AG08396 (cell line): Measurements from ENCODE around the gene PPP1R9A.

Experiments used
- DNase-seq: peaks from one replicate; pipeline ENCODE4 v3.0.0; 2012; ENCODE audit warnings: low spot score, mixed read lengths

PPP1R9A gene

DNA sequence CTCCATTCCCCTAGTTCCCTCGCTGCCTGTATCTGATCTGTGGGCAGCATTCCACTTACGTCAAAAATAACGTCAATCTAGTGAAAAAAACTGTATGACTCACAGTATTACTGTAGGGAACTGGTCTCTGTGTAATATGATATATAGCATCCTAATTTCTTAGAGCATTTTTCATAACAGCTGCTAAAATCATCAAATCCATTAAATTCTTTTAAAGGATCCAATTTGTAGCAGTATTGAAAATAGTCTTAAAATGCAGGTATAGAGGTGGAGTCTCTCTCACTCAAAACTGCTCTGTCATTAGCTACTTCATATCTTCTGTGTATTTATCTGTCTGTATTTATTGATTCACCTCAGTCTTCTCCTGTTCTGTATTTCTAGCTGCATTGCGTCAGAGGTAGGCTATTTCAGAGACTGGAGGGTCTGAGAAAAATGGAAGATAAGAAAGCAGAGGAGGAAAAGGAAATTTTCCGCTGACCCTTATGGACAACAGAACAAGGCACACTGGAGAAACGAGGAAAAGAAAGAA lies 357.0 kb downstream of the PPP1R9A start:
- no peak for DNase-seq

DNA sequence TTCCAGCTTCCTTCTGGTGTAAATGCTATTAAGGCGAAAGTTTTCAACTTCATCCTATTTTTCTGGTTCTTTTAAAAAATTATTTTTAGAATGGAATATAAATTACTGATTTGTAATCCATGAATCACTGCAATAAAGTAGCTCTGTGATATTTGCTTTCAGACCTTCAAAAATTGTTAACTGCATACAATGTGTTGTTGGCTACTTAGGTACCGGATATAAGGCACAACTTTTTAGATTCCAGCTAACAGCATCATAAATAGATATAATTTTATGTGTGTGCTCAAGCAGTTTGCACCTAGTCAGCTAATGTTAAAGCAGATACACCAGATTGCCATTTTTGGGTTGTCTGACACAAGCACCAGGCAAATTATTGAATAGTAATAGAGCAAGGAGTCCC lies 358.2 kb downstream of the PPP1R9A start:
- no peak for DNase-seq

DNA sequence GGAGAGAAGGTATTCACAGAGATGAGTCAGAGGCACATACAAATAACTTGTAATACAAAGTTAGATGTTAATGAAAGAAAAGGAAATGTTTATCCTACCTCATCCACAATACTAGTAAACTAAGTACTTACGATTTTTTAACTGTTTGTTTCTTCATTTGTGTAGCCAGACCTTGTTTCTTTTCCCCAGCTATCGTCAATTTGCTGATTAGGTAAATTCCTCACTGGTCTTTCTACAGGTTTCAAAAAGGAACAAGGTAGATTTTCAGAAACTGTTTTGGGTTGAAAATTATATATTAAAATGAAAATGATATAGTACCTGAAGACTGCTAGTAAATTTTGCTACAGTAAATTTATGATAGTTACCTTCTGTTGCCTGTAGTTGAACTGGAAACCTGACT lies 360.4 kb downstream of the PPP1R9A start:
- no peak for DNase-seq

DNA sequence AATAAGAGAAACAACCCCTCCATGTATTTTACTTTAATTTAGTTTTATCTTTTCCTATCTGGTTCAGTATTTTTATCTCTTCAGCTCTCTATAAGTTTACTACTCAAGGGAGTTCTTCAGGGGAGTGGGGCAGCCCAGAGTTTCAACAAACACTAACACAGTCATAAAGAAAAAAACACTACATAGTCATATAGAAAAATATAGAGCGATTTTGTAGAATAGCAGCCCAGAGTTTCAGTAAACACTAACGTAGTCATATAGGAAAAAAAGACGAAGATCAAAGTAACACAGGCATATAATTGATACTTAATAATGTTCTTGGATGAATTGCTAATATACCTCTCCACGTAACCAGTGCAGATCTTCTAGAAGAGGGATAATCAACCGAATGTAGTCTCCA lies 362.2 kb downstream of the PPP1R9A start:
- DNase-seq: no peak

DNA sequence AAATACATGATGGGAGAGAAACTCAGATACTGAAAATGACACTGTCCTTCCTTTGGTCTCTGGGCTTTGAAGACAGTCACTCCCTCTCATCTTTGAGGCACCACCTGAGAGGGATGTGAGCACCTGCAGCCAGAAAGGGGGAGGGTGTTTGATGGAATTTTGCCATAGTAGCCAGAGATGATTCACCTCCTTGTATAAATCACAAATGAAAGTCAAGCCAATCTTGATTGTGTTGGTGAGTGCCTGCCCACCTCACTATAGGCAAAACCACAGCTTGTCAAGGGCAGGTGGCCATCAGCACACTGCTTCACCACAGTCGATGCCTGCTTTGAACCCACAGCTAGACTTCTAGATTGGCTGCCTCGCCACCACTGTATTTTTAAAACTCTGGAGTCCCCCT lies 368.7 kb downstream of the PPP1R9A start:
- no peak for DNase-seq

DNA sequence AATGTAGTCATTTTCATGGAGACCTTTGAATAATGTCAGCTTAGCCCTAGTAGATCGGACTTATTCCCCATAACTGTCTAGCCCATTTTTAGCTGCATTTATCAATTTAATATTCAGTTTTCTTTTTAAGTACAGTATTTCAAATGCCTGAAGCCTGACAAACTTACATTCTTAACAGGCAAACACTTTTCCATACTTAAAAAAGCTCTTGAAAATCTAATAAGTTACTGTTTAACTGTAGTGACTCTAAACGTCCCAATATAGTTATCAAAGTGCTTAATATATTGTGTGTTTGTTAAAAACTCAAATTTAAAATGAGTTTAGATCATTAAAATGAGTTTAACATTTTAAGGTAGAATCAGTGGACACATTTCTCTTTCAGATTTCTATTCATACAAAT lies 372.0 kb downstream of the PPP1R9A start:
- DNase-seq: no peak

DNA sequence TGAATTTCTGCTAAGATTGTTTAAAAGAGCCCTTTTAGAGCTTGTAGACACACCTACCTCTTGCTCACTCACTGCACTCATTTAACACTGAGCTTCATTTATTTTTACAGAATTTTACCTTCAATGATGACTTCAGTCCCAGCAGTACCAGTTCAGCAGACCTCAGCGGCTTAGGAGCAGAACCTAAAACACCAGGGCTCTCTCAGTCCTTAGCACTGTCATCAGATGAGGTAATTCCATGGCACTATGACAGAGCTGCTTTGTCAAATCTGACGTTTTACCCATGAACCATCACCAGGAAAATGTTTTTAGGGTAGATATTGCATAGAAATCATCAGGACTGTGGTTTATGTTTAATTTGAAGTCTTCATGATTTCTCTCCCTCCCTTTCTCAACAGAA lies 378.7 kb downstream of the PPP1R9A start:
- DNase-seq: no peak

DNA sequence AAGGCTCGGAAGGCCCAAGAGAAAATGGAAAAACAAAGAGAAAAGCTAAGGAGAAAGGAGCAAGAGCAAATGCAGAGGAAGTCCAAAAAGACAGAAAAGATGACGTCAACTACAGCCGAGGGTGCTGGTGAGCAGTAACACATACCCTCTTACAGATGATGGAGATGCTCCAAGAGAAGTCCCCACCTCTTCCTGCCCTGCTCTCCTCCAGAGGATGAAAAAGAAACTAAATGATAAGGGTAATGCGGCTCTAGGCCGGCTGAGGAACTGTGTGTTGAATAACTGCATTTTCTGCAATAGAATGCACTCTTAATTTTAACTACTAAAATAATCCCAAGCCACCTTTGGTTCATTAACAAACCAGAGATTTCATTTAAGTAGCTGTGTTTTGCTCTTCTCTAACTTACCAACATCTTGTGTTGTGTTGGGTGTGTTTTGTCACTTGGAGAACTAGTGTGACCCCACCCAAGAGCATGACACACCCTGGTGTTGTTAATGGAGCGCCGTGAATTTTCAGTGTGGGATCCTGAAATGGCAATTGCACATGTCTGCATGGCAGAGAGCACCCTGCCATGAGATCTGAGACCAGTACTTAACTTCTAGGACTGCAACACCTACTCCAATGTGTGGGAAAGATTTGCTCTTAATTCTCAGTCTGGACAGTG lies 382.9 kb downstream of the PPP1R9A start:
- DNase-seq: no peak

DNA sequence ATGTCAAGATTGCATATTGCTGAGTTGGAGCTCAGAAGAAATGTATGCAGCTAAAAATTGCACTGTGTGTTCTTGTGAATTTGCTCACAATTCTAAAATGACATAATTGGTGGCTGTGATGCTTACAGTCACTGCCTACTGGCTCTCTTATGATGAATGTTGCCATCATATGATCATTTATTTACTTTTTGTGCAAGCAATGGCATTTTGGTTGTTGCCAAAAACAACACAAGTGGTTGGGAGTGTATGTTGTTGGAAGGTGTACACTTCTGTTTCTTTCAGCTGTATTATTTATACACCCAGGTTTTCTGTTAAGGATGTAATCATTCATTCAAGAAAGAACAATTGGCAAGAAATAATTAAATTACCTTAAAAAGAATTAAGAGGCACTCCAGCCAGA lies 388.0 kb downstream of the PPP1R9A start:
- no peak for DNase-seq

DNA sequence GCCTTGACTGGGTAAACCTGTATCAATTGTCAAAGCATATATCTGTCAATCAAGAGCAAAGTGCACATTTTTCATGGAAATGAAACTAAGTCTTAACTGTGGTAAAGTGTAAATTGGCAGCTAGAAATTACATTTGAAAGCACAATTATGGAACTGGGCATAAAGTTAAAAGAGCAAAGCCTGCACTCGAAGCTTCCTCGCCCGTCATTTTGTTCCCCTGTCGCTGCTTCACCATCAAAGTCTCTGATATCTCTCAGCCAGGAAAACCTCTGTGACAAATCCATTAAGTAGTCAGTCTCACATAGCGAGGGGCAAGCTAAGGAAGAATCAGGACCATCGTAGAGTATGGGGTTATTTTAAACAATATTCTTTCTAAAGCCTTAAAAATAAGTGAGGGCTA lies 389.1 kb downstream of the PPP1R9A start:
- DNase-seq: no peak

DNA sequence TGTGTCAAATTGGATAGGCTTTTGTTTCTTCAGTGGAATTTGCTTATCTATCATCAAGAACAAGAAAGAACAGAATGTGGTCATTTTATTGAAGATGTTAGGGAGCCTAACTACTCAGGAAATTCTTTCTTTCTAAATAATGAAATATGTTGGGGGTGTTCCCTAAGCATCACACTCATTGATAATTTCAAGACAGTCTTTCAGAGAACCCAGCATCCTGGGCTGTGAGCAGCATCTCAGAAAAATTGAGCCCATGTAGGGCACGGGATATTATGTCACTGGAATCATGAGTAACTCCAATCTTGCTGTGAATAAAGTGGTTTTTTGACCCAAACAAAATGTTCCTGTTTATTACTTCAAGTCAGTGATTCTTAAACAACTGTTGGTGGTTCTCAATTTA lies 389.6 kb downstream of the PPP1R9A start:
- no peak for DNase-seq

DNA sequence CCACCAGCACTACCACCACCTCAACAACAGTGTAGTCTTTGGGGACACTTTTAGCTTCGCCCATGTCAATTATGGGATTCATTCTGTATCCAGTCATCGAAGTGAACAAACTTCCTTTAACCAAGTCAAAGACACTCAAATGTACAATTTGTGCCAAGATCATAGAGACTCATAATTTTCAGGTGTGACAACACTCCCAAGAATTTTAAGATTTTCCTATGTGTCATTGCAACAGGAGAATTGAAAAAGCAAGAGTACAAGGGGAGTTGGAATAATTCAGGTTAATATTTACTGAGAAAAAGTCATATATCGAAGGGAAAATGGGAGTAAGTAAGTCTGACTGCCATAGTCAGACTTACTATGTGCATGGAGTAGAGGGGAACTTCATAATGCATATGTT lies 390.7 kb downstream of the PPP1R9A start:
- DNase-seq: no peak

DNA sequence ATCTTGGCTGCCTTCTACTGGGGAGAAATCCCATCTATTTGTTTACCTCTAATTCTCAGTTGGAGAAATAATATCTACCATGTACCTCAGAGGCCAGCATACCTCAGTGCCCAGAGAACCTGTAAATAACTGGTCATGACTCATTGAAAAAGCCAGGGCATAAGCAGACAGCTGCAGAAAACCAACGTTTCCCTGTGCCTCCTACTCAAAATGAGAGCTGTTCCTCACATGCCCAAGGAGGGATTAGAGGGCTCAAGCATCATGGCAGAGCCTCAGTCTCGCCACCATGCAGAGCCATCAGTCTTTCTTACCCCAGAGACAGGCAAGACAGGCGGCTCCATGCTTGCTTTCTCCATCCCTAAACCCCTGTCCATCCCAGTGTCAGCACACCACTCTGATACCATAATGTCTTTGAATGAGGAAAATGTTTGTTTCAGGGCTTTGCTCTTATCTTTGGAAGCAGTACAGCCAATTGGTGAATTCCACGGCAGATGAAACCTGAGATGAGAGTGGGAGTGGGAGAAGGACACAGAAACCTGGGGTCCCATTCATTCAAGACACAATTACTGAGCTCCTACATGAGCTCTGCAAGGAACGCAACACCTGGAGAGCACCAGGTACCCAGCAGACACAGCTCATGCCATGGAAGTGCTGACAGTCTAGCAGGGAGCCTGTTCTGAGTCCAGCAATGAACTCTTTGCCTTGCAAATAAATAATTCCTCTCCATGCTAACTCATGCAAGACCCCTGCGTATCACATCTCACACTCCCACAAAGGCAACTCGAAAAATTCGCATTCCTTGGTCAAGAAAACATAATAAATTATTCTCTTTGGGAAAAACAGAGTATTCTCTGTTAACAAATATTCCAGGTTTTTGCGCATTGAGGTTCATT lies 395.9 kb downstream of the PPP1R9A start:
- no peak for DNase-seq

DNA sequence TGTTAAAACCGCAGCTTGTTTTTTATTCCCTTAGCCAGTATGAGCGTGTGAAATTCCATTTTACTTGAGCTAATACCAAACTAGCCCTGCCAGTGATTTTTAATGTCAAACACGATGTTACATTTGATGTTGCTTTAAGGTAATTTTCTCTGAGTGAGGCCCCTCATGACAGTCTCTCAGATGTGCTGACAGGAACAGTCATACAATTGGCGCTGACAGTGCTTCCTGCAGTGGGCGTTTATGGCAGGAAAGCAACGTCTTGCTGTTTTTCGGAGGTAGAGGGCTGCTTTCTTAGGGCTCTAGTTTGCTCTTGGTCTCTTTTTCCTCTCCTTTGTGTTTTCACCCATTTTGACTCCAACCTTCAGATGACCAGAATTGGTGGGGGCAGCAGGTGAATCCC lies 397.6 kb downstream of the PPP1R9A start:
- DNase-seq: no peak

DNA sequence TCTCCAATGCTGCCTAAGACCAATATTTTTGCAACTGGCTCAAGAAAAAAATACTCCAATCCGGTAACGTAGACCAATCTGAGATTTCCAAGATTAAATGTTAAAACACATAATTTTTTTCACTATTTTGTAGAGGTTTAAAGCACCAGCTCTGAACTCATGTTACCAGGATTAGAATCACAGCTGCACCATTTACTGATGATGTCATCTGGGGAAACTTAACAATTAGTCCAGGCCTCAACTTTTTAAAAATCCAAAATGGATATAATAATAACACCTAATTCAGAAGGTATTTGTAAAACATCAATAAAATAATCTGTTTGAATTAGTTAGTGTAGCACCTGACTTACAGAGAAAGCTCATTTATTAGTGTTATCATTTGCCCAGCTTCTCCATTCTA lies 402.6 kb downstream of the PPP1R9A start:
- DNase-seq: no peak

DNA sequence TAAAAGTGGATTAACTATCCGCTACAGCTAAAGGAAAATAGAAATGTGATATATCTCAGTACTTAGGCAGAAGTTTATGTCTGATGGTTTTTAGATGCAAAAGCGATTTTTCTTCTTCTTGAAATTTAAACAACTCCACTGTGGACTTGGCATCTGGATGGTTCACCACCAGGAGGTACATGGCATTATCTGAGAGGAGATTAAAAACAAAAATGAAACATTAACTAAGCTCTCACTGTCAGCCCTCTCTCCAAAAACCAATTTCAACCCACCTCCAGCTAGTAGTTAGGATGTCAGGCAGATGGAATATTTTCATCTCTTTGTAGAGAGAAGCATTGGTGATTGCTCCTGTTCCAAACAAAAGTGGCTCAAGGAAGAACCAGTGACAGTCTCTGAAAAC lies 404.0 kb downstream of the PPP1R9A start:
- DNase-seq: no peak

DNA sequence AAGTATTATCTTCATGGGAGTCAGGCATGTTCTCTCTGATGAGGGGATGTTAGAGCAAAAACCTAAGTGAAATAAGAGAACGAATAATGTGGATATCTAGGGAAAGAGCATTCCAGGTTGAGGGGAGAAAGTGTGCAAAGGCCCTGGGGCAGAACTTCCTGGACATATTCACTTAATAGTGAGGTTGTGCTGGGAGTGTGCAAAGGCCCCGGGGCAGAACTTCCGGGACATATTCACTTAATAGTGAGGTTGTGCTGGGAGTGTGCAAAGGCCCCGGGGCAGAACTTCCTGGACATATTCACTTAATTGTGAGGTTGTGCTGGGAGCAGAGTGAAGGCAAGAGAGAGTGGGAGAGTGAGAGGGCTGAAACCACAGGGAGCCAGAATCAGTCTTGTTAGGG lies 405.2 kb downstream of the PPP1R9A start:
- no peak for DNase-seq

DNA sequence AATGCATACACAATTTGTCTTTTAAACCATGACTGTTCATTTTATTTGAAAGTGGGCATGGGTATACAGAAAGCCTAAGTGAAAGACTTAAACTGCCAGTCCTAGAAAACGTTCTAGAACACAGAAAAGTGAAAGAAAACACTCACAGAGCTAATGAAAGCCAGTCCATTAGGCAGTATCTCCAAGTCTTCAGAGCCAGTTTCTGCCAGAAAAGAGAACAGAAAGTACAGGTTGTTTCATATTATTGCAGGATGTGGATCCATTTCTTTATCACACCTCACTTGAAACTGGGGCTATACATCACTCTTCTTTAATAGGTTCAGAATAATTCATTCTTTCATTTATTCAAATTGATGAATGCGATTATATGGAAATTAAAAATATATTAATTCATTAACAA lies 409.2 kb downstream of the PPP1R9A start:
- DNase-seq: no peak

DNA sequence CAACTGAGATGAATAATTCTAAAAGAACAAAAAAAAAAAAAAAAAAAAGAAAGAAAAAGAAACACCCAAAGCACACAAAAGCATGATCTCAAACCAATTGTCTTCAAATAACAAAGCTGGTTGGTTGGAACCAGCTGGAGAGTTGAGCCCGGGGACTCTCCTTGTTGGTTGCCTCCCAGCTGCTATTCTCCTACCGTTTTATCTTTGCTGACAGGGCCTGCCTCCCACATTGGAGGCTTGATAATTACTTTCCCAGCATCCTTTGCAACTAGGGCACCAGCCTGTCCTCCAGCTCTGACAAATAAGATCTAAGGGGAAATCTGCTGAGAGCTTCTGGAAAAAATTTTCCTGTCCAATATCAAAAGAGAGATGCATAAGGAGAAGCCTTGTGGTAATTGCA lies 410.2 kb downstream of the PPP1R9A start:
- DNase-seq: no peak

DNA sequence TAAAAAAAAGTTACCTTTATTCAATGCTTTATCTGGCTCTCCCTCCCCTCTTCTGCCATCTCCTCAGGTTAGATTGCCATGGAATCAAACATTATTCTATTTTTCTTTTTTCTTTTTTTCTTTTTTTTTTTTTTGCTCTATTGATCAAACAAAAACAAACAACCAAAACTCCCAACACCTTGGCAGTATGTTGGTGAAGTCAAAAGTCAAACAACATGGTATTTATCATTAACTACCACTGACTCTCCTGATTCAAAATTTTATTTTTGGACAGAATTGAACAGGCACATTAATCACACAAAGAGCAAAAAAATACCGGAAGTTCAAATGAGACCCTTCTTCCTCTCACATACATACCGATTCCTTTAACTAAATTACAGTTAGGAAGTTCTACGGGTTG lies 410.6 kb downstream of the PPP1R9A start:
- no peak for DNase-seq

DNA sequence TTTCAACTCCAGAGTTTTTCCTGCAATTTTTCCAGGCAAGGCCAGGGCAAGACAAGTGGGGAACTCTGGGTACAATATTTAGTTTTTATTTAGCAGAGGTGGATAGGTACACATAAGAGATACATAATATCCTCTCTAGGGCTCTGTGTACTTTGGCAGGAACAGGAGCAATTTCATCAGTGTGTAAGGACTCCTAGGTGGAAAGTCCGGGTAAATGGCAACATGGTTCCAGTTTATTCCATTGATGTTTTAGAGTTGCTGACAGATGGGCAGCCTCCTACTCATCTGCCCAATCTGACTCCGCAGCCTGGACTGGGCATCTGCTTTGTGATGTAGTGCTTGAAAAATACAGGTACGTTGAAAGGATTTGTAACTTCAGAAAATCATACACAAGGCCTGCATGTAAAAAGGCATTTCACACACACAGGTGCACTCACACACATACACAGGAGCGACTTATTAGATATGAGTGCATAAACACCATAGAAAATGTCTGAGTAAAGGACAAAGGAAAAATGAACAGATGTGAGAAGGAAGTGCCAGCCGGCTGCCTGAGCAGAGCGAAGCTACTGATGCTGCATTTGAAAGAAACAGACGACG lies 411.2 kb downstream of the PPP1R9A start:
- DNase-seq: no peak

DNA sequence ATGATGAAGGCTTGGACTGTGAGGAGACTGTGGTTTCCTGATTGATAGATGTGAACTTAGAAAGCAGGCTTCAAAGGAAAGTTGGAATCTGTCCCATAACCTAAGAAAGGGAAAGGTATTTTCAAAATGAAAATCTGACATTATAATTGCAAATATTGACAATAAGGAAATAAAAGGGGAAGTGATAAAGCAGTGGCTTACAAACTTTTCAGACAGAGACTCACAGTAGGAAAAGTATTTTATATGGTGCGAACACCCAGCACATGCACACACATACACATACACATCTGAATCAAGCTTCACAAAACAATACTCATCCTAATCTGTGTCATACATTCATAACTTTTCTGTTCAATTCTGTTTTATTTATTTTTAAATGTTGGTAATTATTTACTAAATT lies 412.2 kb downstream of the PPP1R9A start:
- DNase-seq: no peak

DNA sequence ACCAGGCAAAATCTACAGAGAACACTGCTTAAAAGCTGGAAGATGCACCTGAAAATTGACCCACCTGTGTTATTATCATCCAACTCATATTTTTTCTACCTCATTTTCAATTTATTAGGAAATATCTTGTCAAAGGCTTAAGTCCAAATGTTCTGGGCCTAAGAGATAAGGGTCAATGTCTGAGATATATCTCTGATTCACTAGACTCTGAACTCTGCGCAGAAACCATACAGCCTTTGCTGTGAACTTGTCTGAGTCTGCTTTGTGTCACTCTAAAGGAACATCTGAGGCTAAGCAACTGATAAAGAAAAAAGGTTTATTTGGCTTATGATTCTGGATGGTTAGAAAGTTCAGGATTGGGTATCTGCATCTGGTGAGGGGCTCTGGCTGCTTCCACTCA lies 413.3 kb downstream of the PPP1R9A start:
- no peak for DNase-seq
